ENCODE data around the gene SLC17A7.

DNA sequence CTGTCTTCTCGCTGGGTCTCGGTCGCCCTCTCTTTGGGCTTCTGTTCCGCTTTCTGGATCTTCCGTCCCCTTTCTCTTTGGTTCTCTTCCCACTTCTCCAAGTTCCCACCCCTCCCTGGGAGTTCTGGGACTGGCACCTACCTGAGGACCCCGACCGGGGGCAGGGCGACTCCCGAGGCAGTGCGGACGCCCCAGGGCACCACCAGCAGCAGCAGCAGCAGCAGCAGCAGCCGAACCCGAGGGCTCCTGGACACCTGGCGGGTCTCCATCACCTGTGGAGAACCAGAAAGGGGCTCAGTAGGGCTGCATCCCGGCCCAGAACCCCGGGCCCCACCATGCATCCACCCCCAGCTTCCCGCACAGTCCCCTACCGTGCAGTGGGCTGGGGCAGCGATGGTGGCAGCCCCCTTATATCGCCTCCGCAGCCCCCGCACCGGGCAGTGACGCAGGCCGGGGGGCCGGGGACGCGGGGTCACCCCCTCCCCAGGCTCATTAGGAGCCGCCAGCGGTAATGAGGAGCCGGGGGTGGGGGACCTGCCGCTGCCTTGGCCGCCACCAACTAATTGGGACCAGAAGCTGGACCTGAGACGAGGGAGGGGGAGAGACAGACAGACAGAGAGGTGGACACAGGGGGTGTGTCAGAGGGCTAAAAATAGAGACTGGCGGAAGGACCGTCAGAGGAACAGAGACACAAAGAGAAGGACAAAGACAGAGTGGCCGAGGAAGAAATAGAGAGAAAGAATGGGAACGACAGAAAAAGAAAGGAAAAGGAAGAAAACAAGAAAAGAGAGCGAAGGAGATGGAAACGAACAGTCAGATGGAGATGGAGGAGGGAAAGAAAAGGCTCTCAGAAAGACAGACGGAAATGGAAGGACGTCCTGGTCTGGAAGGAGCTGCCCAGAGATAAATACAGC, 18.0 kb downstream of the SLC17A7 start, which contains the start of gene PTH2:
- TF ChIP-seq, protein P1, sequence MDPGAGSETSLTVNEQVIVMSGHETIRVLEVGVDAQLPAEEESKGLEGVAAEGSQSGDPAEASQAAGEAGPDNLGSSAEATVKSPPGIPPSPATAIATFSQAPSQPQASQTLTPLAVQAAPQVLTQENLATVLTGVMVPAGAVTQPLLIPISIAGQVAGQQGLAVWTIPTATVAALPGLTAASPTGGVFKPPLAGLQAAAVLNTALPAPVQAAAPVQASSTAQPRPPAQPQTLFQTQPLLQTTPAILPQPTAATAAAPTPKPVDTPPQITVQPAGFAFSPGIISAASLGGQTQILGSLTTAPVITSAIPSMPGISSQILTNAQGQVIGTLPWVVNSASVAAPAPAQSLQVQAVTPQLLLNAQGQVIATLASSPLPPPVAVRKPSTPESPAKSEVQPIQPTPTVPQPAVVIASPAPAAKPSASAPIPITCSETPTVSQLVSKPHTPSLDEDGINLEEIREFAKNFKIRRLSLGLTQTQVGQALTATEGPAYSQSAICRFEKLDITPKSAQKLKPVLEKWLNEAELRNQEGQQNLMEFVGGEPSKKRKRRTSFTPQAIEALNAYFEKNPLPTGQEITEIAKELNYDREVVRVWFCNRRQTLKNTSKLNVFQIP (CRISPR knock-in tag; IDR thresholded peaks at IDR 0.05; ENCODE audit: borderline replicate concordance, low read depth) = no peak
- TF ChIP-seq, protein P2, sequence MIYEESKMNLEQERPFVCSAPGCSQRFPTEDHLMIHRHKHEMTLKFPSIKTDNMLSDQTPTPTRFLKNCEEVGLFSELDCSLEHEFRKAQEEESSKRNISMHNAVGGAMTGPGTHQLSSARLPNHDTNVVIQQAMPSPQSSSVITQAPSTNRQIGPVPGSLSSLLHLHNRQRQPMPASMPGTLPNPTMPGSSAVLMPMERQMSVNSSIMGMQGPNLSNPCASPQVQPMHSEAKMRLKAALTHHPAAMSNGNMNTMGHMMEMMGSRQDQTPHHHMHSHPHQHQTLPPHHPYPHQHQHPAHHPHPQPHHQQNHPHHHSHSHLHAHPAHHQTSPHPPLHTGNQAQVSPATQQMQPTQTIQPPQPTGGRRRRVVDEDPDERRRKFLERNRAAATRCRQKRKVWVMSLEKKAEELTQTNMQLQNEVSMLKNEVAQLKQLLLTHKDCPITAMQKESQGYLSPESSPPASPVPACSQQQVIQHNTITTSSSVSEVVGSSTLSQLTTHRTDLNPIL (CRISPR knock-in tag; IDR thresholded peaks at IDR 0.05; ENCODE audit: low read depth) = no peak
- TF ChIP-seq ZFP30 (CRISPR knock-in tag; IDR thresholded peaks at IDR 0.05) (no peak), ZC3H10 (CRISPR knock-in tag; IDR thresholded peaks at IDR 0.05) (no peak)
